ENCODE measurements around the gene CRACDL. TPM values are rescaled to one million over a fixed set of nuclear protein-coding genes. Genes with fewer than 3 reads are reported as not detected.

The CRACDL gene
- total RNA-seq, 1 donor from 2014 or later: 0.52 TPM

GRCh38 chr2:98830571-98831145 is 105.4 kb downstream of the CRACDL start:
- no peak overlapping the region for H3K4me3 ChIP-seq (ENCODE audit: low read length in 3 of 3)
- no peak overlapping the region for H3K27ac ChIP-seq (ENCODE audit: low read depth, low read length)
- peaks cover 0 to 8% (median 4%) of the 10 kb centered on the region in 3 donors for H3K27me3 ChIP-seq (ENCODE audit: control insufficient read depth in 3 of 3, insufficient read depth in 3 of 3, low read length in 3 of 3)
- H3K9me3 ChIP-seq (ENCODE audit: control insufficient read depth in 3 of 3, low read length in 3 of 3): no peaks in the 10 kb centered on the region
- H3K36me3 ChIP-seq (ENCODE audit: control insufficient read depth in 3 of 3, insufficient read depth in 3 of 3, low read length in 3 of 3): no peaks in the 10 kb centered on the region
- H3K4me1 ChIP-seq (ENCODE audit: control insufficient read depth in 3 of 3, insufficient read depth in 3 of 3, low read length in 3 of 3): peaks cover 0 to 10% (median 8%) of the 10 kb centered on the region in 3 donors
- H3K9ac ChIP-seq (ENCODE audit: low read depth in 1 of 3, low read length in 3 of 3): no peak overlapping the region

- Histone ChIP-seq H3K4me3 (ENCODE audit: low read length in 3 of 3) (no peak overlapping the region), H3K4me1 (ENCODE audit: control insufficient read depth in 3 of 3, insufficient read depth in 3 of 3, low read length in 3 of 3) (peaks cover 6 to 11% (median 10%) of the 10 kb centered on the region in 3 donors), H3K9ac (ENCODE audit: low read depth in 1 of 3, low read length in 3 of 3) (no peak overlapping the region), H3K36me3 (ENCODE audit: control insufficient read depth in 3 of 3, insufficient read depth in 3 of 3, low read length in 3 of 3) (no peaks in the 10 kb centered on the region), H3K27ac (ENCODE audit: low read depth, low read length) (no peak overlapping the region), H3K27me3 (ENCODE audit: control insufficient read depth in 3 of 3, insufficient read depth in 3 of 3, low read length in 3 of 3) (peaks cover 0 to 12% (median 7%) of the 10 kb centered on the region in 3 donors), H3K9me3 (ENCODE audit: control insufficient read depth in 3 of 3, low read length in 3 of 3) (no peaks in the 10 kb centered on the region)
Measured at GRCh38 chr2:98829581-98830270, 106.3 kb downstream of the CRACDL start.

DNA sequence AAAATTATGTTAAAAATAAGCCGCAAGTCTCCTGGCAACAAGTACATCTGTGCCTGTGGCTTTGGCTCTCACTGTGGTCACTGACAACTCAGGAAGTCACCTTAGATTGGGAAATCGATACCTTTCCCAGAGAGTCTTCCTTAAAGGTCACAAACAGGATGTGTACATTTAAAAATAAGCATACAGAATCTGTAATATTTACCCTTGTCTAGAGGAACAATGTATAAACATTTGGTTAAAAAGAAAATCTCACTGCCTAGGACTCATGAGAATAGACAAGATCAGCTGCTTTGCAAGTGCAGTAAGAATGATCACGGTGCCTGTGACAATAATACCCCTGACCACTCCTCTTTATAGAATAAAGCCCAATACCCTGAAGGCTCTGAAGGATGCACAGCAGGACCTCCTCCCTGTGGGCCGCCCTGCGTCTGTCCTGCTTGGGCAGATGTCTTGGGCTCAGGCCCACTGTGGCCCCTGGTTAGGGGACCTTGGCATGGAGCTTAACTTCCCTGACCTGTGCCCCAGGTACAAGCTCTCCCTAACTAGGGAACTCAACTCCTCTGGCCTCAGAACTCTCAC is 107.1 kb downstream of the CRACDL start:
- Histone ChIP-seq H3K9ac (ENCODE audit: low read depth in 1 of 3, low read length in 3 of 3) (no peak overlapping the region), H3K27me3 (ENCODE audit: control insufficient read depth in 3 of 3, insufficient read depth in 3 of 3, low read length in 3 of 3) (peaks cover 0 to 12% (median 7%) of the 10 kb centered on the region in 3 donors), H3K36me3 (ENCODE audit: control insufficient read depth in 3 of 3, insufficient read depth in 3 of 3, low read length in 3 of 3) (no peaks in the 10 kb centered on the region), H3K9me3 (ENCODE audit: control insufficient read depth in 3 of 3, low read length in 3 of 3) (no peaks in the 10 kb centered on the region), H3K4me1 (ENCODE audit: control insufficient read depth in 3 of 3, insufficient read depth in 3 of 3, low read length in 3 of 3) (peaks cover 6 to 9% (median 7%) of the 10 kb centered on the region in 3 donors), H3K4me3 (ENCODE audit: low read length in 3 of 3) (no peak overlapping the region), H3K27ac (ENCODE audit: low read depth, low read length) (no peak overlapping the region)

DNA sequence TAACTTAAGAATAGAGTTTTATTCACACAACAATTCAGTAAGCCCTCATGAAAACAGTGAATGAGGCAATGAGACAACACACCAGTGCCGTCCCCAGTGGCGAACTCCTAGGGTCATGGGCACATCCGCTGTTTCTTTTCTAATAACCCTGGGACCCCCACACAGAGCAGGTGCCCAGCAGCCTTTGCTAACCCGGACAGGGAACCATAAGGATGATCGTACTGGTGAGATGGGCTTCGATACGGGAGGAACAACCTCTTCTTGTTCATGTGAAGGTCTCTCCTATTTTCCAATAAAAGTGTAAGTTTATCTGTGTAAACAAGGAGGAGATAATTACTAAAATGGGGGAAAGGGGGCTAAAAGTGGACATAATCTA is 107.7 kb downstream of the CRACDL start:
- Histone ChIP-seq H3K4me1 (ENCODE audit: control insufficient read depth in 3 of 3, insufficient read depth in 3 of 3, low read length in 3 of 3) (peaks cover 2 to 13% (median 10%) of the 10 kb centered on the region in 3 donors), H3K36me3 (ENCODE audit: control insufficient read depth in 3 of 3, insufficient read depth in 3 of 3, low read length in 3 of 3) (no peaks in the 10 kb centered on the region), H3K4me3 (ENCODE audit: low read length in 3 of 3) (no peak overlapping the region), H3K9ac (ENCODE audit: low read depth in 1 of 3, low read length in 3 of 3) (no peak overlapping the region), H3K9me3 (ENCODE audit: control insufficient read depth in 3 of 3, low read length in 3 of 3) (no peaks in the 10 kb centered on the region), H3K27me3 (ENCODE audit: control insufficient read depth in 3 of 3, insufficient read depth in 3 of 3, low read length in 3 of 3) (peaks cover 4 to 18% (median 7%) of the 10 kb centered on the region in 3 donors), H3K27ac (ENCODE audit: low read depth, low read length) (no peak overlapping the region)

DNA sequence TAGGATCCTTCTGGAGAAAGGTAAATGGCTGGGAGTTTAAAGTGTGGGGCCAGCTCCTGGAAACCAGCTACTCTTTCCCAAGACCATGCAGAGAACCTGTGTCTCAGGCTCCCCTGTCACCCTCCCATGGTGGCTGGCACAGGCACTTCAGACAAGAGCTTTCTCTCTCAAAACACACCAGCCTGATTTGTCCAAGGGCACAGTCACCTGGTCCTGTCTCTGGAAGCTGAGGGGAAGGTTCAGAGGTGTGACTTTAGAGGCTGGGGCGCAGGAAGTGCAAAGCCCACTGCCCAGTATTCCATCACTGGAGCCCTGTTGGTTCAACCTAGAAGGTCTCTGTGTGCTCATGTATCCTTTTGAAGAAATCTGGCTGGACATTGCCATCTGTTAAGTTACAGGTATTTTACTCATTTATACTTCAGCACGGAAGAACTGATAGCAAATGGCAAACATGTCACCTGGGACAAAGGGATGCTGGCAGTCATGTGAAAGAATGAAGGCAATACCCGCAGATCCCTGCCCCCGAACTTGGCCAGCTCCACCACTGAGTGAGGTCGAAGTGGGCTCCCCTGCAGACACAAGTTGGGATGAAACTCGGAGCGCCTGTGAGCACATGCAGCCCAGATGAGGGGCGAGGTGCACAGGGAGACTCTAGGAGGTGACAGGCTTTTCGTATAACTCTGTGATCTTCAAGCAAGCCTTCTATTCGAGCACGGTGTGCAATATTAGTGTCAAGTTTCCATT is 108.2 kb downstream of the CRACDL start:
- no peak overlapping the region for H3K9ac ChIP-seq (ENCODE audit: low read depth in 1 of 3, low read length in 3 of 3)
- peaks cover 6 to 23% (median 9%) of the 10 kb centered on the region in 3 donors for H3K27me3 ChIP-seq (ENCODE audit: control insufficient read depth in 3 of 3, insufficient read depth in 3 of 3, low read length in 3 of 3)
- no peaks in the 10 kb centered on the region for H3K9me3 ChIP-seq (ENCODE audit: control insufficient read depth in 3 of 3, low read length in 3 of 3)
- peaks cover 2 to 14% (median 9%) of the 10 kb centered on the region in 3 donors for H3K4me1 ChIP-seq (ENCODE audit: control insufficient read depth in 3 of 3, insufficient read depth in 3 of 3, low read length in 3 of 3)
- H3K4me3 ChIP-seq (ENCODE audit: low read length in 3 of 3): no peak overlapping the region
- no peaks in the 10 kb centered on the region for H3K36me3 ChIP-seq (ENCODE audit: control insufficient read depth in 3 of 3, insufficient read depth in 3 of 3, low read length in 3 of 3)
- no peak overlapping the region for H3K27ac ChIP-seq (ENCODE audit: low read depth, low read length)

GRCh38 chr2:98826856-98827255 is 109.2 kb downstream of the CRACDL start:
- H3K27ac ChIP-seq (ENCODE audit: low read depth, low read length): no peak overlapping the region
- H3K9ac ChIP-seq (ENCODE audit: low read depth in 1 of 3, low read length in 3 of 3): no peak overlapping the region
- no peak overlapping the region for H3K4me3 ChIP-seq (ENCODE audit: low read length in 3 of 3)
- H3K4me1 ChIP-seq (ENCODE audit: control insufficient read depth in 3 of 3, insufficient read depth in 3 of 3, low read length in 3 of 3): peaks cover 2 to 14% (median 6%) of the 10 kb centered on the region in 3 donors
- no peaks in the 10 kb centered on the region for H3K36me3 ChIP-seq (ENCODE audit: control insufficient read depth in 3 of 3, insufficient read depth in 3 of 3, low read length in 3 of 3)
- no peaks in the 10 kb centered on the region for H3K9me3 ChIP-seq (ENCODE audit: control insufficient read depth in 3 of 3, low read length in 3 of 3)
- peaks cover 6 to 32% (median 17%) of the 10 kb centered on the region in 3 donors for H3K27me3 ChIP-seq (ENCODE audit: control insufficient read depth in 3 of 3, insufficient read depth in 3 of 3, low read length in 3 of 3)

GRCh38 chr2:98825858-98826257 is 110.2 kb downstream of the CRACDL start:
- no peak overlapping the region for H3K27ac ChIP-seq (ENCODE audit: low read depth, low read length)
- H3K4me1 ChIP-seq (ENCODE audit: control insufficient read depth in 3 of 3, insufficient read depth in 3 of 3, low read length in 3 of 3): peaks cover 2 to 14% (median 6%) of the 10 kb centered on the region in 3 donors

DNA sequence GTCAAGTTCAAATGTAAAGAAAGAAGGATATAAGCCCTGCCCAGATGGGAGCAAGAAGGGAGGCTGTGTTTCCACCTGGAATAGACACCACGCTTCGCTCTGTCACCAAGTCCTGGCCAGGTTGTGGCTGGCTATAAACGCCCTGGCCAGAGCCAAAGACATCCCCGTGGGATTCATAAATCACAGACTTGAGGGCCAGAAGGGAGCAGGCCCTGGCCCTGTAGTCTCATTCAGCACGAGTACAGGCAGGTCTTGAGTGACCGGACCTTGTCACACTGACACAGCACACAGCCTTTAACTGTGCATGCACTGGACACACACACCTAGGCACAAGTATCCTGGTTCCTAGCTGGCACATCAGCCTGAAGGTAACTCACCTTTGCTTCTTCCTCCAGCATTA is 110.6 kb downstream of the CRACDL start:
- Histone ChIP-seq H3K27ac (ENCODE audit: low read depth, low read length) (no peak overlapping the region), H3K9ac (ENCODE audit: low read depth in 1 of 3, low read length in 3 of 3) (no peak overlapping the region), H3K4me3 (ENCODE audit: low read length in 3 of 3) (no peak overlapping the region), H3K27me3 (ENCODE audit: control insufficient read depth in 3 of 3, insufficient read depth in 3 of 3, low read length in 3 of 3) (peaks cover 6 to 37% (median 17%) of the 10 kb centered on the region in 3 donors), H3K4me1 (ENCODE audit: control insufficient read depth in 3 of 3, insufficient read depth in 3 of 3, low read length in 3 of 3) (peaks cover 2 to 14% (median 6%) of the 10 kb centered on the region in 3 donors), H3K9me3 (ENCODE audit: control insufficient read depth in 3 of 3, low read length in 3 of 3) (no peaks in the 10 kb centered on the region), H3K36me3 (ENCODE audit: control insufficient read depth in 3 of 3, insufficient read depth in 3 of 3, low read length in 3 of 3) (no peaks in the 10 kb centered on the region)

More at GRCh38 chr2:98825858-98826257, 110.2 kb downstream of the CRACDL start:
- Histone ChIP-seq H3K27me3 (ENCODE audit: control insufficient read depth in 3 of 3, insufficient read depth in 3 of 3, low read length in 3 of 3) (peaks cover 6 to 37% (median 17%) of the 10 kb centered on the region in 3 donors), H3K9me3 (ENCODE audit: control insufficient read depth in 3 of 3, low read length in 3 of 3) (no peaks in the 10 kb centered on the region), H3K4me3 (ENCODE audit: low read length in 3 of 3) (no peak overlapping the region), H3K9ac (ENCODE audit: low read depth in 1 of 3, low read length in 3 of 3) (no peak overlapping the region), H3K36me3 (ENCODE audit: control insufficient read depth in 3 of 3, insufficient read depth in 3 of 3, low read length in 3 of 3) (no peaks in the 10 kb centered on the region)

- Histone ChIP-seq H3K27ac (ENCODE audit: low read depth, low read length) (no peak overlapping the region), H3K4me1 (ENCODE audit: control insufficient read depth in 3 of 3, insufficient read depth in 3 of 3, low read length in 3 of 3) (peaks cover 2 to 14% (median 6%) of the 10 kb centered on the region in 3 donors), H3K9me3 (ENCODE audit: control insufficient read depth in 3 of 3, low read length in 3 of 3) (no peaks in the 10 kb centered on the region), H3K27me3 (ENCODE audit: control insufficient read depth in 3 of 3, insufficient read depth in 3 of 3, low read length in 3 of 3) (peaks cover 6 to 37% (median 17%) of the 10 kb centered on the region in 3 donors), H3K9ac (ENCODE audit: low read depth in 1 of 3, low read length in 3 of 3) (no peak overlapping the region), H3K4me3 (ENCODE audit: low read length in 3 of 3) (no peak overlapping the region), H3K36me3 (ENCODE audit: control insufficient read depth in 3 of 3, insufficient read depth in 3 of 3, low read length in 3 of 3) (no peaks in the 10 kb centered on the region)
Measured at GRCh38 chr2:98825020-98825350, 111.0 kb downstream of the CRACDL start.

Measured in skeletal muscle tissue (tissue), 4 donors.